IPS-20b (cell line): ENCODE data around the gene FHOD1.
A peak's percentile ranks its signal among the peaks of the same experiment; 100 is the strongest.

Source experiments
- H3K27ac ChIP-seq: one replicate; pipeline ENCODE4 v1.5.1; 2013; ENCODE audit warnings: low read length
- H3K27me3 ChIP-seq: 2 replicates; pipeline ENCODE4 v1.6.1; 2013; ENCODE audit warnings: mild to moderate bottlenecking, low read length, inconsistent platforms; ENCODE audit not compliant: insufficient read depth
- H3K36me3 ChIP-seq: 2 replicates; pipeline ENCODE4 v1.6.1; 2013; ENCODE audit warnings: low read depth, mild to moderate bottlenecking, inconsistent platforms, low read length, moderate library complexity; ENCODE audit not compliant: insufficient read depth
- H3K4me1 ChIP-seq: 2 replicates; pipeline ENCODE4 v1.6.1; 2013; ENCODE audit warnings: mild to moderate bottlenecking, control low read depth, inconsistent platforms, low read length, moderate library complexity; ENCODE audit not compliant: insufficient read depth
- H3K4me3 ChIP-seq: 2 replicates; pipeline ENCODE4 v1.5.1; 2013; ENCODE audit warnings: mild to moderate bottlenecking, low read length, inconsistent platforms
- H3K9ac ChIP-seq: 2 replicates; pipeline ENCODE4 v1.6.1; 2013; ENCODE audit warnings: low read depth, mild to moderate bottlenecking, inconsistent platforms, low read length, moderate library complexity
- H3K9me3 ChIP-seq: 2 replicates; pipeline ENCODE4 v1.6.1; 2013; ENCODE audit warnings: mild to moderate bottlenecking, low read depth, low read length, inconsistent platforms; ENCODE audit not compliant: insufficient read depth

FHOD1 gene

GRCh38 chr16:67235816-67236562 is 11.3 kb downstream of the FHOD1 start:
- no peak overlapping the region for H3K9ac ChIP-seq

DNA sequence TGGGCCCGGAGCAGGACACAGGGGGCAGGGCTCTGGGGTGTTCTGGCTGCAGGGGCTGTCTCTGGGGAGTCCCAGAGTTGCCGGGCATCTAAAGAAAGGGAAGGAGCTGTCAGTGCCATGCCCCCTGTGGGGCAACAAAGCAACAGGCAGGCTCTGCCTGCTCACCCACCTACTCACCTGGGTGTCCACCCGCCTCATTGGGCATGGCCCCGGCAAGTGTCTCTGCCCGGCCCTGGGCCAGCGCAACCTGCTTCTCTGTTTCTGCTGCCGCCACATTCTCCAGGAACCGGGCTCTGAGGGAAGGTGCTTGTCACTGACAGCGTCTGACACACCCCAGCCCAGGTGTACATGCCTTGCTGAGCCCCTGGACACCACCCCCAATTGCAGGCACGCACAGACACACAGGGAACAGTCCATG is 13.1 kb downstream of the FHOD1 start:
- H3K4me1 ChIP-seq, result no peaks in the 10 kb centered on the region
- H3K36me3 ChIP-seq, result peaks cover 80% of the 10 kb centered on the region
- H3K9ac ChIP-seq, result no peak overlapping the region
- H3K27me3 ChIP-seq, result no peaks in the 10 kb centered on the region
- no peak overlapping the region for H3K4me3 ChIP-seq
- H3K9me3 ChIP-seq, result no peaks in the 10 kb centered on the region
- H3K27ac ChIP-seq, result no peak overlapping the region

More at GRCh38 chr16:67235816-67236562, 11.3 kb downstream of the FHOD1 start:
- Histone ChIP-seq H3K36me3 (peaks cover 68% of the 10 kb centered on the region), H3K4me1 (no peaks in the 10 kb centered on the region), H3K27ac (no peak overlapping the region), H3K27me3 (no peaks in the 10 kb centered on the region), H3K9me3 (no peaks in the 10 kb centered on the region), H3K4me3 (no peak overlapping the region)

GRCh38 chr16:67233596-67233995 is 13.7 kb downstream of the FHOD1 start:
- H3K27ac ChIP-seq, result no peak overlapping the region
- H3K4me3 ChIP-seq, result no peak overlapping the region
- no peaks in the 10 kb centered on the region for H3K4me1 ChIP-seq
- no peaks in the 10 kb centered on the region for H3K9me3 ChIP-seq
- no peaks in the 10 kb centered on the region for H3K27me3 ChIP-seq
- no peak overlapping the region for H3K9ac ChIP-seq
- peaks cover 80% of the 10 kb centered on the region for H3K36me3 ChIP-seq

DNA sequence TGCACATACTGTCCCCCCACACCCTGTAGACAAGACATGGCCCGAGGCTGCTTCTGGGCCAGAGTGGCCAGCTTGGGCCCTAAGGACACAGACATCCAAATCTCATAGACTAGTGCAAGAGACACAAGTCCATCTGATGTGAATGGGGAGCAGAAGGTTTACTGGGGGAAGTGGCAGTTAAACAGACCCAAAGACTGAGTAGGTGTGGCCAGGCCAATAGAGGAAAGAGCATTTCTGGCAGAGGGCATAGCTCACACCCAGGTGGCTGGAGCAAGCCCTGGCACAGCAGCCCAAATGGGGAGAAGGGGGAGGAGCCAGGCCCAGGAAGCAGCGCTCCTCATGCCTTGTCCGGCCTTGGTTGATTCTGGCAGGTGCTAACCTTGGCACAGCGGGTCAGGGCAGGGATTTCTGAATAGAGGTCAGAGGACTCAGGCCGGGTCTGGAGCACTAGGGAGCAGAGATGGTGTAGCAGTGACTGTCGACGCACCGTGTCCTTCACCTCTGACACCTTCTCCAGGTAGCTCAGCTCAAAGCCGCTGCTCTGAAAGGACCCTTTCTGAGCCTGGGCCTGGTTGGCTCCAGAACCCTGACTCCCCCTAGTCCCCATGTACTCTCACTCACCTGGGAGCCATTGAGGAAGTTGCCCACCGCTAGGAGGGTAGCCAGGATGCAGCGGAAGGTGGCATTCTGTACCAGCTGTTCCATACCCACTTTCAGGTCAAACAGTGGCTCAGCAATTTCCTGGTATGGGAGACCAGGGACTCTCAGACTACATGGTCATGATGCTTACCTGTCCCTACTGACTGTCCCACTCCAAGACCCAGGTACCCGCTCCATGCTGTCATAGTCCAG is 16.2 kb downstream of the FHOD1 start:
- peaks cover 65% of the 10 kb centered on the region for H3K36me3 ChIP-seq
- no peaks in the 10 kb centered on the region for H3K27me3 ChIP-seq
- H3K9me3 ChIP-seq, result no peaks in the 10 kb centered on the region
- H3K4me1 ChIP-seq, result no peaks in the 10 kb centered on the region; the same call in 1 of the 2 replicates
- H3K4me3 ChIP-seq, result no peak overlapping the region
- no peak overlapping the region for H3K27ac ChIP-seq
- H3K9ac ChIP-seq, result no peak overlapping the region

GRCh38 chr16:67229906-67230808 is 17.1 kb downstream of the FHOD1 start:
- Histone ChIP-seq H3K9ac (no peak overlapping the region), H3K9me3 (no peaks in the 10 kb centered on the region), H3K27ac (no peak overlapping the region), H3K4me1 (no peaks in the 10 kb centered on the region; the same call in 1 of the 2 replicates), H3K27me3 (0 out of 2 replicates have a peak, but pooled peaks cover 5% of the 10 kb centered on the region), H3K4me3 (no peak overlapping the region), H3K36me3 (peaks cover 56% of the 10 kb centered on the region)

DNA sequence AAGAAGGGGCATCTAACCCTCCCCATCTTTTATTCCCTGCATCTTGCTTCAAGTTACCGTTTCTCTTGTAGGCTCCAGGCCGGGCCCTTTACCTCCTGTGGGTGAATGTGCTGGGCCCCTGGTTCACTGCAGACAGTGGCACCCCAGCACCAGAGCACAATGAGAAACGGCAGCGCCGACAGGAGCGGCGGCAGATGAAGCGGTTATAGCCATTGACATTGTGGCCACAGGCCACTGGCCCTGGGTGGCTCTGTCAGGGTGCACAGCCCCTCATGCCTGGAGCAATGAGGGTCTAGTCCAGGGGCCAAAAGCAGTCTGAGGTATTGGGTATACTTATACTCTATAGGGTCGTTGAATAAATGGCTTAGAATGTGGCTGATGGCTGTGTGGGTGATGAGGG is 18.4 kb downstream of the FHOD1 start:
- no peak overlapping the region for H3K4me3 ChIP-seq
- no peaks in the 10 kb centered on the region; the same call in 1 of the 2 replicates for H3K4me1 ChIP-seq
- H3K36me3 ChIP-seq, result peaks cover 47% of the 10 kb centered on the region
- H3K27me3 ChIP-seq, result 0 out of 2 replicates have a peak, but pooled peaks cover 5% of the 10 kb centered on the region
- no peak overlapping the region for H3K9ac ChIP-seq
- no peak overlapping the region for H3K27ac ChIP-seq
- no peaks in the 10 kb centered on the region for H3K9me3 ChIP-seq

GRCh38 chr16:67228034-67228785 is 19.1 kb downstream of the FHOD1 start:
- Histone ChIP-seq H3K27ac (no peak overlapping the region), H3K4me1 (no peaks in the 10 kb centered on the region; the same call in 1 of the 2 replicates), H3K9me3 (no peaks in the 10 kb centered on the region), H3K36me3 (peaks cover 42% of the 10 kb centered on the region), H3K27me3 (0 out of 2 replicates have a peak, but pooled peaks cover 5% of the 10 kb centered on the region), H3K9ac (0 out of 2 replicates have a peak overlapping the region, but pooled peaks have one; percentile 78), H3K4me3 (peak overlapping the region; percentile 82)

GRCh38 chr16:67227567-67227921 is 19.7 kb downstream of the FHOD1 start:
- peak overlapping the region; percentile 78; the same call in 1 of the 2 replicates for H3K9ac ChIP-seq
- H3K4me3 ChIP-seq, result peak overlapping the region; percentile 82
- H3K27me3 ChIP-seq, result 0 out of 2 replicates have a peak, but pooled peaks cover 5% of the 10 kb centered on the region
- H3K9me3 ChIP-seq, result no peaks in the 10 kb centered on the region
- H3K27ac ChIP-seq, result peak overlapping the region; percentile 12
- H3K4me1 ChIP-seq, result no peaks in the 10 kb centered on the region; the same call in 1 of the 2 replicates
- peaks cover 41% of the 10 kb centered on the region for H3K36me3 ChIP-seq

DNA sequence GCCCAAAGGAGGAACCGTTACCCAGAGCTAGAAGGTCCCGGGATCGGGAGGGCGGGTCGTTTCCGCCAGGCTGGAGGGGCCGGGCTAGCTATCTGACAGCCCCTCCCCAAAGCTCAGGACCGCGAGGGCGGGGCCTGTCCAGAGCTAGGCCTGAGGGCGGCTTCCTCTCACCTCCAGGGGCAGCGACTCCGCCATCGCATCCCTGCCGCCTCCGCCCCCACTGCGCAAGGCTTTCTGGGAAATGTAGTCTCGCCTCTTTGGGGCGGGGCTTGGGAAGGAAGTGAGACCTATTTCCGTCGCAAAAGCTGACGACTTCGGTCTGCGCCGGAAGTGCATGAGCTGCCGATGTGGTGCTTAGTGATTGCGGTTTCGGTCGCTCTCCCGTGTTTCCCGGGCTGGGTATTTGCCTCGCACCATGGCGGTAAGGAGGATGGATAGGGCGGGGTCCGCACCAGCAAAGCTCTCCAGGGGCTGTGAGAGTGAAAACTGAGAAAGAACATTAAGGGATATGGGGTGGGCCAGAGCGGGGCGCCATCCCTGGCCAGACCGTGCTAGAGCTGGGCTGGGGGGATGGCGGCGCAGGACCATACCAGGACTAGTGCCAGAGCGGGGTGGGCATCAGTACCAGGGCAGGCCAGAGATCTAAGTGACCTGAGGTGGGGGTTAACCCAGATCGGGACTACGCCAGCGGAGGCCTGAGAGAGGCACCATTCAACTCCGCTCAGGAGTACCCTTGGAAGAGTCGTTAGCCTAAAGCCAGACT is 20.3 kb downstream of the FHOD1 start, which contains the start of gene TMEM208:
TMEM208 (plus strand) TSS at position 327 of the 763 bp plus-strand sequence; CDS start at position 416, 89 bp downstream.
- Histone ChIP-seq H3K36me3 (peaks cover 40% of the 10 kb centered on the region), H3K27ac (peak within 1 kb of the TSS; percentile 12), H3K4me3 (peak within 1 kb of the TSS; percentile 82), H3K9ac (peak within 1 kb of the TSS; percentile 78; the same call in 1 of the 2 replicates), H3K9me3 (no peaks in the 10 kb centered on the region), H3K4me1 (no peaks in the 10 kb centered on the region; the same call in 1 of the 2 replicates), H3K27me3 (0 out of 2 replicates have a peak, but pooled peaks cover 5% of the 10 kb centered on the region)

DNA sequence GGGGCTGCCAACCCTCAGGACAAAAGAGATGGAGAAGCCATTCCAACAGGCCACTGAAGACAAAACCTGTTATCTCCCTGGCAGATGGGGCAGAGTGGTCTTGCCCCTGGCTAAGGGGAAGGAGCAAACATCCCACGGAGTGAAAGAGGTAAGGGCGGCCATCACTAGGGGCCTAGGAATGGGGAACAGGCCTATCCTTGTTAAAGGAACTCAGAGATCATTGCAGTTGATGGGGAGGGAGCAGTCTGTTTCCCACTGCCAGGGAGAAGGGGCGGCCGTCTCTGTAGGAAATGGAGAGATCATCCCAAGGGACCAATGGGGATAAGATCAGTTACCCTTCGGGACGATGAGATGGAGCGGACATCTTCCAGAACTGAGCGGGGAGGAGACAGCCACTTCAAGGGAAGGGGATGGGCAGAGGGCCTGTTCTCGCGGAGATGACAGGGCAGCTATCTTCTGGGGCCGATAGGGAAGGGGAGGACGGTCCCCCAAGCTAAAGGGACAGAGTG is 20.9 kb downstream of the FHOD1 start:
- no peaks in the 10 kb centered on the region; the same call in 1 of the 2 replicates for H3K4me1 ChIP-seq
- H3K27ac ChIP-seq, result no peak overlapping the region
- peak overlapping the region; percentile 82 for H3K4me3 ChIP-seq
- H3K9me3 ChIP-seq, result no peaks in the 10 kb centered on the region
- 0 out of 2 replicates have a peak, but pooled peaks cover 5% of the 10 kb centered on the region for H3K27me3 ChIP-seq
- peak overlapping the region; percentile 57; the same call in 1 of the 2 replicates for H3K9ac ChIP-seq
- H3K36me3 ChIP-seq, result peaks cover 34% of the 10 kb centered on the region
